GM21737 (cell line): Measurements from ENCODE around the gene ZSCAN18.
A peak's percentile ranks its signal among the peaks of the same experiment; 100 is the strongest.
"Not testable (repeated sequence)": the region's sequence is repeated elsewhere in the genome, so short reads cannot be mapped to it uniquely, and the experiment has no call there.

Experiments
- ATAC-seq: cut with Tn5 transposase; IDR thresholded peaks from one replicate; pipeline ENCODE4 v1.9.1; 2021; ENCODE audit warnings: mild to moderate bottlenecking, moderate library complexity; ENCODE audit not compliant: unreplicated experiment

Gene ZSCAN18, protein sequence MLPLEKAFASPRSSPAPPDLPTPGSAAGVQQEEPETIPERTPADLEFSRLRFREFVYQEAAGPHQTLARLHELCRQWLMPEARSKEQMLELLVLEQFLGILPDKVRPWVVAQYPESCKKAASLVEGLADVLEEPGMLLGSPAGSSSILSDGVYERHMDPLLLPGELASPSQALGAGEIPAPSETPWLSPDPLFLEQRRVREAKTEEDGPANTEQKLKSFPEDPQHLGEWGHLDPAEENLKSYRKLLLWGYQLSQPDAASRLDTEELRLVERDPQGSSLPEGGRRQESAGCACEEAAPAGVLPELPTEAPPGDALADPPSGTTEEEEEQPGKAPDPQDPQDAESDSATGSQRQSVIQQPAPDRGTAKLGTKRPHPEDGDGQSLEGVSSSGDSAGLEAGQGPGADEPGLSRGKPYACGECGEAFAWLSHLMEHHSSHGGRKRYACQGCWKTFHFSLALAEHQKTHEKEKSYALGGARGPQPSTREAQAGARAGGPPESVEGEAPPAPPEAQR

DNA sequence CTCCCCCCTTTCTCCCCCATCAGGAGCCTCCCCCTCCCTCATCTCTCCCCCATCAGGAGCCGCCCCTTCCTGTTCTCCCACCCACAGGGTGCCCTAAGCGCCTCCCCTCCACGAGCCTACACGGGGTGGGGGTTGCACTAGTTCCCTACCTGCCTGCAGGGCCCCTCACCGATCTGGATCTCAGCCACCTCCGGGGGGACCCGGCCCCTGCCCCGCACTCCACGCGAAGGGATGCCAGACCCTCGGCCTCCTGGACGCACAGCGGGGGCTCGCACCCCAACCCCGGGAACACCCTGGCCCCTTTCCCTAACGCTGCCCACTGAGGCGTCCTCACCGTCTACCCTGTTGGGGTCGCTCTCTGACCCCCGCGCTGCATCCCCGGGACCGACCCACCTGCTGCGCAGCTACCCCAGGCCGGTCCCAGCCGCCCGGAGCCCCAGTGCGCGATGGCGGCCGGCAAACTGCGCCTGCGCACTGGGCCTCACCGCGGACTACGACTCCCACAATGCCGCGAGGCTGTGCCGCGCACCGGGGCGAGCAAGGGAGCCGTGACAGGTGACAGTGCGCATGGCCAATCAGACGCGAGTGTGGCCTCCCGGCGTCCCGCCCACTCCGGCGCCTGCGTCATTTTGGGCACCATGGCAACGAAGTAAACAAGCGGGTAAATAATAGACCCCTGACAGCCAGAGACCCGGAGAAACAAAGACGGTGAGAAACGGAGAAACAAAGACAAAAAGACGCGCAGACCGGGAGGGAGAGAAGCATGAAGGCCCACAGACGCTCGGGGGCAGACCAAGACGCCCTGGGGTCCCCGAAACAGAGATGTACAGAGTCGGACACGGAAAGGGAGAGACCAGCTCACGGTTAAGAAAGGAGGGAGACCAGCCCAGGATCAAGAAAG lies at the start of gene ZSCAN18:
TSS of gene ZSCAN18 (minus strand) at position 451 of the 901 bp plus-strand sequence. CDS start 7,964 bp downstream, outside the sequence.
- ATAC-seq = peak; percentile 76

DNA sequence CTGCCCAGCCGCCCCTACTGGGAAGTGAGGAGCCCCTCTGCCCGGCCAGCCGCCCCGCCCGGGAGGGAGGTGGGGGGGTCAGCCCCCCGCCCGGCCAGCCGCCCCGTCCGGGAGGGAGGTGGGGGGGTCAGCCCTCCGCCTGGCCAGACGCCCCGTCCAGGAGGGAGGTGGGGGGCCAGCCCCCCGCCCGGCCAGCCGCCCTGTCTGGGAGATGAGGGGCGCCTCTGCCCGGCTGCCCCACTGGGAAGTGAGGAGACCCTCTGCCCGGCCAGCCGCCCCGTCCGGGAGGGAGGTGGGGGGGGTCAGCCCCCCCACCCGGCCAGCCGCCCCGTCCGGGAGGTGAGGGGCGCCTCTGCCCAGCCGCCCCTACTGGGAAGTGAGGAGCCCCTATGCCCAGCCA lies 49.4 kb upstream of the ZSCAN18 start:
- not testable (repeated sequence) for ATAC-seq

DNA sequence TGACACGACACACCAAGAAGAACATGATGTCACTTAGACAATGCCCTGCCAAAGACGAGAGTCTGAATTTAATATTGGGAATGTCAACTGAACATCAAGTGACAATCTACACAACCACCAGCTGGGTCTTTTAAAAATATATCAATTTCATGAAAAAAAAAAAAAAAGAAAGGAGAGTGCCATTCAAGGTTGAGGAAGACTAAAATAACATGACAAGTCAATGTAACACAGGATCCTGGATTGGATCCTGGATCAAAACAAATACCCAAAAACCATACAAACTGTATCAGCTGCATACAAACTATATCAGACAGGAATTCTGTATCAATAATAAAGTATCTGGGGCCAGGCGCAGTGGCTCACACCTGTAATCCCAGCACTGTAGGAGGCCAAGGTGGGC lies 47.8 kb upstream of the ZSCAN18 start:
- ATAC-seq = no peak

DNA sequence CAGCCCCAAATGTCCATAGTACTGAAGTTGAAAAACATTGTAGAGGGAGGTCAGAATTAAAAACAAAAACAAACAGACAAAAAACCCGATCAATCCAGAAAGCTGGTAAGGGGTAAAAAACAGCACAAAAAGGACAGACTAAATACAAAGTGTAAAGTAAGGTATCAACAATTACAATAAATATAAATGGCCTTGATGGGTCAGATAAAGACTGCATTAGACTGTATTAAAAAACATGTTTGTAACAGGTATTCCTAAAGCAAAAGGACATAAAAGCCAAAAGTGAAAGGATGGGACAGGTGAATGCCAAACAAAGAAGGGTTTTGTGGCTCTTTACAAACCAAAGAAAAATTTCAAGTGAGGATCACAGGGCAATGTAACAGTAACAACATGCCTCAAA lies 36.2 kb upstream of the ZSCAN18 start:
- ATAC-seq = no peak

DNA sequence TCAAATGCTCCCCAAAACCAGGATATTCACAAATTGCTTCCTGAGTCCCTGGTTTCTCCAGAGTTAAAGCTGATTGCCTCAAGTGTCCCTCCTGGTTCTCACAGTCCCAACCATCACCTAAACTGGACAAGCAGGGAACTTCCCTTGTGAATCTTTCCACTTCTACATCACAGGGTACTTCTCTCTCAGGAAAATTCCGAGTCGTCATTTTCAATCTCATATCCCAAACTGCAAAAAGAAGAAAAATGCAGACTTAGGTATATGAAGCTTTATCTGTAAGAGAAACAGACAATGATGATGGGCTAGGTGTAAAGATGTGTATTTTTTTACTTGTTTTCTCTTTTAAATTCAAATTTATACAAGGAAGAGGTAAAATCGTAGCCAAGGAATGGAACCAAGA lies 31.3 kb upstream of the ZSCAN18 start:
- ATAC-seq = no peak

DNA sequence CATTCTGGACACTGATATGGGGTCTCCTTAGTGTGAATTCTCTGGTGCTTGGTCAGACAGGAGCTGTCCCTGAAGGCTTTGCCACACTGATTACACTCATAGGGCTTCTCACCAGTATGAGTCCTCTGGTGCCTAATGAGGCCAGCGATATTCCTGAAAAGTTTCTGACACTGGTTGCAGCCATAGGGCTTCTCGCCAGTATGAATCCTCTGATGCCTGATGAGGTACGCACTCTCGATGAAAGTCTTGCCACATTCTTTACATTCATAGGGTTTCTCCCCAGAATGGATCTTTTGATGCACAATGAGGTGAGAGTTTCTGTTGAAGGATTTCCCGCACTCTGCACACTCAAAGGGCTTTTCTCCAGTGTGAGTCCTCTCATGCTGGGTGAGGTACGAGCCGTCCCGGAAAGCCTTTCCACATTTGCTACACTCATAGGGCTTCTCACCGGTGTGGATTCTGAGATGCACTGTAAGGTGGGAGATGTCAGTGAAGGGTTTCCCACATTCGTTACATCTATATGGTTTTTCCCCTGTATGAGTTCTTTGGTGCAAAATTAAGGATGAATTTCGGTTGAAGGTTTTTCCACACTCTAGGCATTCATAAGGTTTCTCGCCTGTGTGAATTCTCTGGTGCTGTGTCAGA lies 30.1 kb upstream of the ZSCAN18 start:
- ATAC-seq = no peak

DNA sequence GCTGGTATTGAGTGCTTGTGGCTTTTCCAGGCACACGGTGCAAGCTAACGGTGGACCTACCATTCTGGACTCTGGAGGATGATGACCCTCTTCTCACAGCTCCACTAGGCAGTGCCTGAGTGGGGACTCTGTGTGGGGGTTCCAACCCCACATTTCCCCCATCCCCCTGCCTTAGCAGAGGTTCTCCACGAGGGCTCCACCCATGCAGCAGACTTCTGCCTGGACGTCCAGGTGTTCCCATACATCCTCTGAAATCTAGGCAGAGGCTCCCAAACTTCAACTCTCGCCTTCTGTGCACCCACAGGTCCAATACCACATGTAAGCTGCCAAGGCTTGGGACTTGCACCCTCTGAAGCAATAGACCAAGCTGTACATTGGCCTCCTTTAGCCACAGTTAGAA lies 25.3 kb upstream of the ZSCAN18 start:
- ATAC-seq = no peak

DNA sequence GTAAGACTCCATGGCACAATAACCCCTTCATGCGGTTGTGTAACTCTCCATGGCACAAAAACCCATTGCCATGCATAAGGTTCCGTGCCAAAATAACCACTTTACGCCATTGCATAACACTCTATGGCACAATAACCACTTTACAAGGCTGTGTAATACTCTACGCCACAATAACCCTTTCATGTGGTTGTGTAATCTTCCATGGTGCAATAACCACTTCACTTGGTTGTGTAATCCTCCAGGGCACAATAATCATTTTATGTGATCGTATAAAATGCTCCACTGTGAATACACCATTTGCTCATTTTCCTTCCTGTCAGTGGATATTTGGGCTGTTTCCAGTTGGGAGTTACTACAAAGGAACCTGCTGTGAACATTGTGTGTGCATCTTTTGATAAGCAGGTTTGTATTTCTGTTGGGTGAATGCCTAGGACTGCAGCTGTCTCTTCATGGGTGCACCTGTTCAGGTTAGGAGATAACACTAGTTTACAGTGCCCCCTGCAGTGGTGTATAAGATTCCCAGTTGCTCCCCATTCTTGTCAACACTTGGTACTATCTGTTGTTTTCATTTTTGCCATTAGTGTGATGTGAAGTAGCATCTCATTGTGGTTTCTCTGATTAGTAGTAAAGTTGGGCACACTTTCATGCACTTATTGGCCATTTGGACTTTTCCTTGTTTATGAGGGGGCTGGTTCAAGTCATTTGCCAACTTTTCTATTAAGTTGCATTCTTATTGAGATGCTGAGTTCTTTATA lies 21.1 kb upstream of the ZSCAN18 start:
- ATAC-seq = no peak

GRCh38 chr19:58117841-58118575 lies 20.0 kb upstream of the ZSCAN18 start:
- ATAC-seq = no peak

DNA sequence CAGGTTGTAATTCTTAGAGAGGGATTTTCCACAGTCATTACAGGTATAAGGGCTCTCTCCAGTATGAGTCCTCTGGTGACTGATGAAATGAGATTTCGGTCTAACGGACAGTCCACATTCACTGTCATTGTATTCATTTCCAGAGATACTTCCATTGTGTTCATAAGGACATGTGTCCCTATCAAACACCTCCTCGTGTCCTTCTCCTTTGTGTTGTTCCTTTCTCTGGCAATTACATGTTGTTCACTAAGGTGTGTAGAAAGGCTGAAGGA lies 10.5 kb upstream of the ZSCAN18 start:
- no peak for ATAC-seq

DNA sequence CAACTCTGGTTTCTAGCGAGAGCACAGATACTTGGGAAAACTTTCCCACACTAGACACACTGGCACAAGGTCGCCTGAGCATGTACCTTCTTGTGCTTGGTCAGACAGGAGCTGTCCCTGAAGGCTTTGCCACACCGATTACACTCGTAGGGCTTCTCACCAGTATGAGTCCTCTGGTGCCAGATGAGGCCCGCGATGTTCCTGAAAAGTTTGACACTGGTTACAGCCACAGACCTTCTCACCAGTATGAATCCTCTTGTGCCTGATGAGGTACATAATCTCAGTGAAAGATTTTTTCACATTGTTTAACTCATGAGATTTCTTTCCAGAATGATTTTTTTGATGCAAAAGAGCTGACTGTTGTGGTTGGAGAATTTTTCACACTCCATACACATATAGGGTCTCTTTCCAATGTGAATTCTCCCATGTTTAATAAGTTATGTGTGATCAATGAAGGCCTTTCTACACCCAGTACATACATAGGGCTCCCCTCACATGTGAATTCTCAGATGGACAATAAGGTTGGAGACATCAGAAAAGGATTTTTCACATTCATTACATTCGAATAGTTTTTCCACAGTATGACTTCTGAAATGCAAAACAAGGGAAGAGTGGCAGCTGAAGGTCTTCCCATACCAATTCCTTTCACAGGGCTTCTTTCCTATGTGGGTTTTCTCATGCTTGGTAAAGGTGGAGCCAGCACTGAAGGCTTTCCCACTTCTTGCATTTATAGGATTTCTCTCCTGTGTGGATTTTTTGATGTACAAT lies 9.9 kb upstream of the ZSCAN18 start:
- no peak for ATAC-seq

DNA sequence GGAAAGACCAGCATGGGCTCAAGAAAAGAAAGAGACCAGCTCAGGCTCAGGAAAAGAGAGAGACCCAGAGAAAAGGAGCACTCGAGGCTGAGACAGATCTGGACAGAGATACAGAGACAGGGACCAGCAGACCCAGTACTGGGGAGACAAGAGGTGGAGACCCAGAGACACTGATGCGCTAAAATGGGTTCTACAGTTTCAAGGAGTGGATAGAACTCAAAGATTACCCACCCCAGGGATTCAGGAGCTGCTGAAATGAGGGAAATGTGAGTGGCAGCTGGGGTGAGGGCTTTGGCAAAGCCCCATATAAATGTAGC lies 609 bp upstream of the ZSCAN18 start:
- no peak for ATAC-seq

DNA sequence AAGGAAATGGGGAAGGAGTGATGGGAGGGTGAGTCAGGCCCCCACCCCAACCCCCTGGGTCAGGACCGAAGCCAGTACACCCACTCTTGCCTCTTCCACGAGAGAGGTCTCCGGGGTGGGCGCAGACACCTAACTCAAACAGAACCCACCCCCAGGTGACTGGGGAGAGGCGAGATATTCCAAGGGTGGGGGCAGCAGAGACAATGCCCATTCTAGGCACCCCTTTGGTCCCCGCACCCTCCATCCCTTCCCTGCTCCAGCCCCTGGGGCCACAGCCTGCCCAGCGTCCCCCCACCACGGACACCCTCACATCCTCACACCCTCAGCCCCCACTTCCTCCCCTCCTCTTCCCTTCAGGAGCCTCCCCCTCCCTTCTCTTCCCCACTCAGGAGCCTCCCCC lies 682 bp downstream of the ZSCAN18 start:
- no peak for ATAC-seq

- ATAC-seq = no peak
These were observed 1.1 kb downstream of the ZSCAN18 start for GRCh38 chr19:58096884-58097283.

DNA sequence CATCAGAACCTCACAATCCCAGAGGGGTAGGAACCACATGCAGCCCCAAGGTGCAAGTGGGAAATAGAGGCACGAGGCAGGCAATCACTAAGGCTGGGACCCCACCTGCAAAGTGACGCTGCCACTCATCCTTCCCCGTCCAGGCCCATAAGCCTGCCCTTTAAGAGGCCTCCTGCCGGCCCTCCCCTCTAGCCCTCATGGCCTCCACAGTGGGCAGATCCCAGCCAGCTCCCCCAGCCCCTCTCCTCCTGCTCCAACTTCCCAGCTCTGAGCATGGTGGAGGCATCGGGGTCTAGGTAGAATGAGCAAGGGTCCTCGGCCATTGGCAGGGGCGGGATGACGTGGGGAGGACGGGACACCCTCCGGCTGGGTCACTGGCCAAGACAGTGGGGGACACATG lies 2.7 kb downstream of the ZSCAN18 start:
- no peak for ATAC-seq

GRCh38 chr19:58093071-58093470 lies 5.0 kb downstream of the ZSCAN18 start:
- ATAC-seq = no peak

DNA sequence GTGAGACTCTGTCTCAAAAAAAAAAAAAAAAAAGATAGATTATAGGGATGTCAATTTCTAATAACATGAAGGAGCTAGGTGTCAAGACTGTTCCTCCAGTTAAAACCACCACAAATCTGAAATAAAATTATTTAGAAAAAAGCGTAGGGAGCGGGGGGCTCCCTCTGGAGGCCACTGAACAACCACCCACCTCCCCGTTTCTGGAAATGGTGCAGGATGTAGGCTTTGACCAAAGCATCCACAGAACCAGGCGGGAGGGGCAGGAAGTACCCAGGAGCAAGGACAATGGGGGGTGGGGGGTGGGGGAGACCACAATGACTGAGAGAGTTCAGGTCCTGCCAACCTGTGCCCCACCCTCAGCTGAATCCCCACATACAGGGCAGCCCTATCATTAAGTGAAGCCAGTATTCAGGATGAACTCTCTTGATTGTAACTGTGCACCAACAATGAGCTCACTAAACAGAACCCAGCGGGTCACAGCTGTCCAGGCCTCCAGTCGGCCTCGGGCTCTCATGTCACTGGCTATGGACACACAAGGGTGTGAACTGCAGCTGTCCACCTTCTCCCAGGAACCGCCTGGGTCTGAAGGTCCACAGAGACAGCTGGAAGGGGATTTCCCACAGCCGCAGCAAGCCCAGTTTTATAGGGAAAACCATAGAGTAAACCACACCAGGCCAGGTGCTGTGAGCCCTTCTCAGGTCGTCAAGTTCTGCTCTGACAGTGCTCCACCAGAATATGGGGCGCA lies 6.6 kb downstream of the ZSCAN18 start:
- ATAC-seq = no peak

GRCh38 chr19:58089846-58090245 lies 8.2 kb downstream of the ZSCAN18 start:
- ATAC-seq = no peak

DNA sequence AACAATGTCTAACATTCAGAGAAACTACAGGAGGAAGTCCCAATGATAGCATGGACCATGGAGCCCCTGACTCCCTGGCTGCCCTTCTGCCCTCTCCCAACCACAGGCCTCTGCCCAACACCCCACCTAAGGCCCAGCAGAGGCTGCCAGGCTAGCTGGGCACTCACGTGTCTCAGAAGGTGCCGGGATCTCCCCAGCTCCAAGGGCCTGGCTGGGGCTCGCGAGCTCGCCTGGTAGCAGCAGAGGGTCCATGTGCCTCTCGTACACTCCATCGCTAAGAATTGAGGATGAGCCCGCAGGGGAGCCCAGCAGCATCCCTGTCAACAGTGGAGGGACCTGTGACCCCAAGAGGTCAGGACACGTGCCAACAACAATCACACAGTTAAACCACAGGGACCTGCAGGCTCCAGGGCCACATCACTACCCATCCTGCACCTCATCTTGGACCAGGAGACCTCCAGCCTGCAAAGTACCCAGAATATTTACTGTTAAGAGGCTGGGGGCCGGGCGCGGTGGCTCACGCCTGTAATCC lies 9.4 kb downstream of the ZSCAN18 start:
- no peak for ATAC-seq
